ENCODE measurements around the gene TTYH1. TPM values are rescaled to one million over a fixed set of nuclear protein-coding genes. Genes with fewer than 3 reads are reported as not detected.

TTYH1 gene
- total and polyA plus RNA-seq, 9 of the 15 experiments (the other 6 are each of a cell fraction or from before 2014, with no cell fraction given) = 0.08 TPM; not detected in 8

DNA sequence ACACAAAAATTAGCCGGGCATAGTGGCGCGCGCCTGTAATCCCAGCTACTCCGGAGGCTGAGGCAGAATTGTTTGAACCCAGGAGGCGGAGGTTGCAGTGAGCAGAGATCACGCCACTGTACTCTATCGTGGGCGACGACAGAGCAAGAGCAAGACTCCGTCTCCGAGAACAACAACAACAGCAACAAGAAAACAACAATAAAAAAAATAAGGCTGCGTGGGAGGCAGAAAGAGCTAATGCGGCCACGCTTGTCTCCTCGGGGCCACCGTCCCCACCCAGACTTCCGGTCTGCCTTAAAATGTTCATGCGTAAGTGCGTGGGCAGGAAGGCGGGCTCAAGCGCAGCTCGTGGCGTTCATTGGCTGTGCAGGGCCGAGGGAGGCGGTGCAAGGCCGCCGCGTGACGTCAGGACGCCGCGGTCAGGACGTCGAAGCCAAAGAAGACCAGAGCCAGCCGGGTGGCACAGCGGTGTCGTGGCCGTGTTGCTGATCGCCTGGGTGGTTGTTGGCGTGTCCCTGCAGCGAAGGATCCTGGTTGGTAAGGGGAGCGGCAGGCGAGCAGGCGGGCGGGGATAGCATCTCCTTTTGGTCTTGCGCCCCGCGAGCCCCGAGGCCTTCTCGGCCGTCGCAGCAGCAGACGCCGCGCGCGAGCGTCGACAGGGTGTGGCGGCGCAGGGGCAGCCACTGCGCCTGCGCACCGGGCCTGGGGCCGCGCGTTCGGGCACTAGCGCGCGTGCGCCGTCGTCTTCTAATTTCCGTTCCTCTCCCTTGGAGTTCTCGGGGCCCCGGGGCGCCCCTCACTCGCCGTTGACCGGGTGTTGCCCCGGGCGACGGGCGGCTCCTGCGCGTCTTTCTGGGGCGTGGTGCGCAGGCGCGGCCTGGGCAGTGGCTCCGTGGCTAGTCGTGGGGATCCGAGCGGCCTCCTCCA lies 33.8 kb downstream of the TTYH1 start, which contains the start of gene LENG8 (continued):
- TF ChIP-seq, protein P1, sequence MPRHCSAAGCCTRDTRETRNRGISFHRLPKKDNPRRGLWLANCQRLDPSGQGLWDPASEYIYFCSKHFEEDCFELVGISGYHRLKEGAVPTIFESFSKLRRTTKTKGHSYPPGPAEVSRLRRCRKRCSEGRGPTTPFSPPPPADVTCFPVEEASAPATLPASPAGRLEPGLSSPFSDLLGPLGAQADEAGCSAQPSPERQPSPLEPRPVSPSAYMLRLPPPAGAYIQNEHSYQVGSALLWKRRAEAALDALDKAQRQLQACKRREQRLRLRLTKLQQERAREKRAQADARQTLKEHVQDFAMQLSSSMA (CRISPR knock-in tag; IDR thresholded peaks at IDR 0.05) = peak; percentile 89; the same call in 1 of the 2 replicates
- TF ChIP-seq ZNF766 (CRISPR knock-in tag; conservative IDR thresholded peaks at IDR 0.05) = no peak
- no peak for TF ChIP-seq CC2D1A (IDR thresholded peaks at IDR 0.05)
- no peak for TF ChIP-seq EZH2 (IDR thresholded peaks at IDR 0.05; ENCODE audit: borderline replicate concordance, low read depth, low read length)
- no peak for TF ChIP-seq ZNF408 (CRISPR knock-in tag; IDR thresholded peaks at IDR 0.05; ENCODE audit: low read depth)
- TF ChIP-seq, protein P2, sequence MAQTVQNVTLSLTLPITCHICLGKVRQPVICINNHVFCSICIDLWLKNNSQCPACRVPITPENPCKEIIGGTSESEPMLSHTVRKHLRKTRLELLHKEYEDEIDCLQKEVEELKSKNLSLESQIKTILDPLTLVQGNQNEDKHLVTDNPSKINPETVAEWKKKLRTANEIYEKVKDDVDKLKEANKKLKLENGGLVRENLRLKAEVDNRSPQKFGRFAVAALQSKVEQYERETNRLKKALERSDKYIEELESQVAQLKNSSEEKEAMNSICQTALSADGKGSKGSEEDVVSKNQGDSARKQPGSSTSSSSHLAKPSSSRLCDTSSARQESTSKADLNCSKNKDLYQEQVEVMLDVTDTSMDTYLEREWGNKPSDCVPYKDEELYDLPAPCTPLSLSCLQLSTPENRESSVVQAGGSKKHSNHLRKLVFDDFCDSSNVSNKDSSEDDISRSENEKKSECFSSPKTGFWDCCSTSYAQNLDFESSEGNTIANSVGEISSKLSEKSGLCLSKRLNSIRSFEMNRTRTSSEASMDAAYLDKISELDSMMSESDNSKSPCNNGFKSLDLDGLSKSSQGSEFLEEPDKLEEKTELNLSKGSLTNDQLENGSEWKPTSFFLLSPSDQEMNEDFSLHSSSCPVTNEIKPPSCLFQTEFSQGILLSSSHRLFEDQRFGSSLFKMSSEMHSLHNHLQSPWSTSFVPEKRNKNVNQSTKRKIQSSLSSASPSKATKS (CRISPR knock-in tag; IDR thresholded peaks at IDR 0.05) = no peak
- TF ChIP-seq TBP (optimal IDR thresholded peaks at IDR 0.05; ENCODE audit: low read depth, low read length) = peak; percentile 82
- TF ChIP-seq, protein P3, sequence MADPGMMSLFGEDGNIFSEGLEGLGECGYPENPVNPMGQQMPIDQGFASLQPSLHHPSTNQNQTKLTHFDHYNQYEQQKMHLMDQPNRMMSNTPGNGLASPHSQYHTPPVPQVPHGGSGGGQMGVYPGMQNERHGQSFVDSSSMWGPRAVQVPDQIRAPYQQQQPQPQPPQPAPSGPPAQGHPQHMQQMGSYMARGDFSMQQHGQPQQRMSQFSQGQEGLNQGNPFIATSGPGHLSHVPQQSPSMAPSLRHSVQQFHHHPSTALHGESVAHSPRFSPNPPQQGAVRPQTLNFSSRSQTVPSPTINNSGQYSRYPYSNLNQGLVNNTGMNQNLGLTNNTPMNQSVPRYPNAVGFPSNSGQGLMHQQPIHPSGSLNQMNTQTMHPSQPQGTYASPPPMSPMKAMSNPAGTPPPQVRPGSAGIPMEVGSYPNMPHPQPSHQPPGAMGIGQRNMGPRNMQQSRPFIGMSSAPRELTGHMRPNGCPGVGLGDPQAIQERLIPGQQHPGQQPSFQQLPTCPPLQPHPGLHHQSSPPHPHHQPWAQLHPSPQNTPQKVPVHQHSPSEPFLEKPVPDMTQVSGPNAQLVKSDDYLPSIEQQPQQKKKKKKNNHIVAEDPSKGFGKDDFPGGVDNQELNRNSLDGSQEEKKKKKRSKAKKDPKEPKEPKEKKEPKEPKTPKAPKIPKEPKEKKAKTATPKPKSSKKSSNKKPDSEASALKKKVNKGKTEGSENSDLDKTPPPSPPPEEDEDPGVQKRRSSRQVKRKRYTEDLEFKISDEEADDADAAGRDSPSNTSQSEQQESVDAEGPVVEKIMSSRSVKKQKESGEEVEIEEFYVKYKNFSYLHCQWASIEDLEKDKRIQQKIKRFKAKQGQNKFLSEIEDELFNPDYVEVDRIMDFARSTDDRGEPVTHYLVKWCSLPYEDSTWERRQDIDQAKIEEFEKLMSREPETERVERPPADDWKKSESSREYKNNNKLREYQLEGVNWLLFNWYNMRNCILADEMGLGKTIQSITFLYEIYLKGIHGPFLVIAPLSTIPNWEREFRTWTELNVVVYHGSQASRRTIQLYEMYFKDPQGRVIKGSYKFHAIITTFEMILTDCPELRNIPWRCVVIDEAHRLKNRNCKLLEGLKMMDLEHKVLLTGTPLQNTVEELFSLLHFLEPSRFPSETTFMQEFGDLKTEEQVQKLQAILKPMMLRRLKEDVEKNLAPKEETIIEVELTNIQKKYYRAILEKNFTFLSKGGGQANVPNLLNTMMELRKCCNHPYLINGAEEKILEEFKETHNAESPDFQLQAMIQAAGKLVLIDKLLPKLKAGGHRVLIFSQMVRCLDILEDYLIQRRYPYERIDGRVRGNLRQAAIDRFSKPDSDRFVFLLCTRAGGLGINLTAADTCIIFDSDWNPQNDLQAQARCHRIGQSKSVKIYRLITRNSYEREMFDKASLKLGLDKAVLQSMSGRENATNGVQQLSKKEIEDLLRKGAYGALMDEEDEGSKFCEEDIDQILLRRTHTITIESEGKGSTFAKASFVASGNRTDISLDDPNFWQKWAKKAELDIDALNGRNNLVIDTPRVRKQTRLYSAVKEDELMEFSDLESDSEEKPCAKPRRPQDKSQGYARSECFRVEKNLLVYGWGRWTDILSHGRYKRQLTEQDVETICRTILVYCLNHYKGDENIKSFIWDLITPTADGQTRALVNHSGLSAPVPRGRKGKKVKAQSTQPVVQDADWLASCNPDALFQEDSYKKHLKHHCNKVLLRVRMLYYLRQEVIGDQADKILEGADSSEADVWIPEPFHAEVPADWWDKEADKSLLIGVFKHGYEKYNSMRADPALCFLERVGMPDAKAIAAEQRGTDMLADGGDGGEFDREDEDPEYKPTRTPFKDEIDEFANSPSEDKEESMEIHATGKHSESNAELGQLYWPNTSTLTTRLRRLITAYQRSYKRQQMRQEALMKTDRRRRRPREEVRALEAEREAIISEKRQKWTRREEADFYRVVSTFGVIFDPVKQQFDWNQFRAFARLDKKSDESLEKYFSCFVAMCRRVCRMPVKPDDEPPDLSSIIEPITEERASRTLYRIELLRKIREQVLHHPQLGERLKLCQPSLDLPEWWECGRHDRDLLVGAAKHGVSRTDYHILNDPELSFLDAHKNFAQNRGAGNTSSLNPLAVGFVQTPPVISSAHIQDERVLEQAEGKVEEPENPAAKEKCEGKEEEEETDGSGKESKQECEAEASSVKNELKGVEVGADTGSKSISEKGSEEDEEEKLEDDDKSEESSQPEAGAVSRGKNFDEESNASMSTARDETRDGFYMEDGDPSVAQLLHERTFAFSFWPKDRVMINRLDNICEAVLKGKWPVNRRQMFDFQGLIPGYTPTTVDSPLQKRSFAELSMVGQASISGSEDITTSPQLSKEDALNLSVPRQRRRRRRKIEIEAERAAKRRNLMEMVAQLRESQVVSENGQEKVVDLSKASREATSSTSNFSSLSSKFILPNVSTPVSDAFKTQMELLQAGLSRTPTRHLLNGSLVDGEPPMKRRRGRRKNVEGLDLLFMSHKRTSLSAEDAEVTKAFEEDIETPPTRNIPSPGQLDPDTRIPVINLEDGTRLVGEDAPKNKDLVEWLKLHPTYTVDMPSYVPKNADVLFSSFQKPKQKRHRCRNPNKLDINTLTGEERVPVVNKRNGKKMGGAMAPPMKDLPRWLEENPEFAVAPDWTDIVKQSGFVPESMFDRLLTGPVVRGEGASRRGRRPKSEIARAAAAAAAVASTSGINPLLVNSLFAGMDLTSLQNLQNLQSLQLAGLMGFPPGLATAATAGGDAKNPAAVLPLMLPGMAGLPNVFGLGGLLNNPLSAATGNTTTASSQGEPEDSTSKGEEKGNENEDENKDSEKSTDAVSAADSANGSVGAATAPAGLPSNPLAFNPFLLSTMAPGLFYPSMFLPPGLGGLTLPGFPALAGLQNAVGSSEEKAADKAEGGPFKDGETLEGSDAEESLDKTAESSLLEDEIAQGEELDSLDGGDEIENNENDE (IDR thresholded peaks at IDR 0.05; ENCODE audit: low read depth, low read length) = no peak
- TF ChIP-seq ZNF696 (CRISPR knock-in tag; conservative IDR thresholded peaks at IDR 0.05) = no peak
- TF ChIP-seq THRAP3 (IDR thresholded peaks at IDR 0.05; ENCODE audit: borderline replicate concordance) = peak; percentile 72; the same call in 1 of the 2 replicates
- TF ChIP-seq ARID2 (IDR thresholded peaks at IDR 0.05) = no peak
- no peak for TF ChIP-seq NFE2L1 (tag; IDR thresholded peaks at IDR 0.05; ENCODE audit: borderline replicate concordance, low read depth)
- peak; percentile 84 for TF ChIP-seq ZNF384 (IDR thresholded peaks at IDR 0.05; ENCODE audit: low read depth, low read length)

All from K562 (cell line).